Stimulated activated CD4-positive, alpha-beta T cell treated with anti-CD3 and anti-CD28 coated beads, Interleukin-4, amount 100 ng/mL, for 4 hours (primary cell): ENCODE results near the gene ADAM23.

Source experiments
- DNase-seq, 2 experiments: peaks; one replicate each; pipeline ENCODE4 v3.0.0-alpha.2; 2020

Gene ADAM23

DNA sequence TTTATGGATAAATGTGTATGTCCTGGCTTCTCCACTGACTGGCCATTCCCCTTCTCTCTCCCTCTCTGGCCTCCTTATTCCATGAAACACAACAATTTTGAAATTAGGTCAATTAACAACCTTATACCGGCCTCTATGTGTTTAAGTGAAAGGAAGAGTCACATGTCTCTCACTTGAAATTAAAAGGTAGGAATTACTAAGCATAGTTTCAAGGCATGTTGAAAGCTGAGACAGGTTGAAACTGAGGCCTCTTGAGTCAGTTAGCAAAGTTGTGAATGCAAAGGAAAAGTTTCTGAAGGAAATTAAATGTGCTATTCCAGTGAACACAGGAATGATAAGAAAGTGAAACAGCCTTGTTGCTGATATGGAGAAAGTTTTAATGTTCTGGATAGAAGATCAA is 69.7 kb downstream of the ADAM23 start:
- DNase-seq, result no peak

DNA sequence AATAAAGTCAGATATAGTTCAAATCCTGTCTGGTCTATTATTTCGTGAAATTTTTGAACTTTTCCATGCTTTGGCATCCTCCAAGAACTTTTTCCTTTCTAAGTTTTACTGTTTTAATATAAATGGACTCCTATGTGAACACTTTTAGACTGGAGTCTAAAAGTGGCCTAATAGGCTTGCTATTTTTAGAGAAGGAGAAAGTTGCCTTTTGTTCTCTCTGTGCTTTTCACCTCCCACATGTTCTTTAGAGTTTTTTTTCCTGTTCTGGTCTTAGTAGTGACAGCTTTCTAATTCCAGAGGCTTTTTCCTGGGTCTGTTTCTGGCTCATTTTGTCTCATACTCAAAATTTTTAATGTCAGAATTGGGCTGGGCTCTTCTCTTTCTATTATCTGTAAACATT is 72.2 kb downstream of the ADAM23 start:
- DNase-seq, result no peak

- no peak for DNase-seq
Measured at GRCh38 chr2:206518997-206519396, 75.7 kb downstream of the ADAM23 start.

DNA sequence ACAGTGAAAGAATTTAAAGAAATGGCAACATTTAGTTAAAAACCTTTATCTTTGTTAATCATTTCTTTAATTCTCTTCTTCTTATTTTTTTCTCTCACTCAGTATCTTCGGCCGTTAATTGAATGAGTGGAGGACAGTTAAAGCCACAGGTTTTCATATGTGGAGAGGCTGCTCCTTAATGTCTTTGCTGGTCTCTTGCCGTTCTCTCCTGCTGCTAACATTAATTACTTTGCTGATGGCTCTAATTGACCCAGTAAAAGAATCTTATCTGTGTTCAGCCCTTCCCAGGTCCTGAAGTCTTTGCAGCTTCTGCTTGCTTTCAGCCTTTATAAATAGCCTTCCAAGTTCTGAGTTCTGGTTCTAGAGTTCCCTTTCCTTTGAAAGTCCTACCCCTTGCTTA is 77.1 kb downstream of the ADAM23 start:
- no peak for DNase-seq

GRCh38 chr2:206521115-206521514 is 77.8 kb downstream of the ADAM23 start:
- no peak for DNase-seq

GRCh38 chr2:206521612-206522011 is 78.3 kb downstream of the ADAM23 start:
- DNase-seq, result no peak

GRCh38 chr2:206526416-206526815 is 83.1 kb downstream of the ADAM23 start:
- no peak for DNase-seq

DNA sequence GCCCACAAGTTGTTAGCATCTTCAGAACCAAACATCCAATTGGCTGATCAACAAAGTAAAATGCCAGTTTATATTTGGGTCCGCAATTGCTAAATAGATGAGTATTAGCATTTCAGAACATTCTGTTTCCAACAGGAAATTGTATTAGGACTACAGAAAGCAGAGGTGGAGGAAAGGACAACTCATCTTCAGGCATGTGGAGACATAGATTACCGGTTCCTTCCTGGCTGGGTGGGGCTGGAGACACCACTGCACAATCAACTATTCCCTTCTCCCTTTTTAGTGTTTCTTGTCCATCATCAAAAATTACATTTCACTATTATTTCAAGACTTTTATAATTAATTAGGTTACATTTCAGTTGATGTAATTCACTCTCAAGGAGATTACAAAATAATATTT is 83.8 kb downstream of the ADAM23 start:
- DNase-seq, result no peak

- no peak for DNase-seq
Measured at GRCh38 chr2:206530727-206531126, 87.4 kb downstream of the ADAM23 start.

DNA sequence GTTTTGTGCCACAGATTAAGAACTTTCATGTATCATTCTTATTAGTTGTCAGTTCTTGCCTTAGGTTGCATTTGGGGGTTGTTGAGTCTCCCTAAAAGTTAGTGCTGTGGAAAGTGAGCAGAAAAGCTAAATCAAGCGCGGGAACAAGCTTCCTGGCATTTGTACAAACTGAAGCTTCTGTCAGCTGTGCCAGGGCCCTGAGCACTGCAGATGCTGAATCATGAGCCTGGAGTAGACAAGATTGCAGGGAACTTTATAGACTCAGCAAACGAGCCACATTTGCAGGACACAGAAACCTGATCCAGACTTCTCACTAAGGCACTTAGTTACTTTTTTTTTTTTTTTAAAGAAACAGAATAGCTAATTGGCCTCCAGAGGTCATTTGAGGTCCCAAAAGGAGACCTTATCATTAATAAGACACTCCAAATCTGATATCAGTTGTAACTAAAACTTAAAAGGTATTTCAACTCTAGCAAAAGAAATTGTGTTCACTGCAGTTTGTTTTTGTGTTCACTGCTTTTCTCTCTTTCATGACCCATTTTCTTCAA is 88.7 kb downstream of the ADAM23 start:
- no peak for DNase-seq

GRCh38 chr2:206533977-206534376 is 90.6 kb downstream of the ADAM23 start:
- DNase-seq, result no peak

DNA sequence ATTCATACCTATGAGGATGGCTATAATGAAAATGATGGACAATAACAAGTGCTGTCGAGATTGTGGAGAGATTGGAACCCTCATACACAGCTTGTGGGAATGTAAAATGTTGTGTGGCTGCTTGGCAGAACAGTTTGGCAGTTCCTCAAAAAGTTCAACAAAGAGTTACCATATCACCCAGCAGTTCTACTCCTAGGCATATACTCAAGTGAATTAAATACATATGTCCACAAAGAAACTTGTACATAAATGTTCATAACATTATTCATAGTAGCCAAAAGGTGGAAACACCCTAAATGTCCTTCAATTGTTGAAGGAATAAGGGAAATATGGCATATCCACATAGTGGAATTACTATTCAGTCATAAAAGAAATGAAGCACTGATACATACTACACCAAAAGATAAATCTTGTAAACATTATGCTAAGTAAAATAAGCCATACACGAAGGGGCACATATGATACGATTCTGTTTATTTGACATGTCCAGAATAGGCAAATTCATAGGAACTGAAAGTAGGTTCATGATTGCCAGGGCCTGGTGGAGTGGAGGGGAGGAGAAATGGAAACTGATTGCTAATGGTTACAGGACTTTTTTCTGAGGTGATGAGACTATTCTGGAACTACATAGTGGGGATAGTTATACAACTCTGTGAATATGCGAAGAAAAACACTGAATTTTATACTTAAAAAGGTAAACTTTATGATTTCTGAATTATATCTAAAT is 92.1 kb downstream of the ADAM23 start:
- no peak for DNase-seq

DNA sequence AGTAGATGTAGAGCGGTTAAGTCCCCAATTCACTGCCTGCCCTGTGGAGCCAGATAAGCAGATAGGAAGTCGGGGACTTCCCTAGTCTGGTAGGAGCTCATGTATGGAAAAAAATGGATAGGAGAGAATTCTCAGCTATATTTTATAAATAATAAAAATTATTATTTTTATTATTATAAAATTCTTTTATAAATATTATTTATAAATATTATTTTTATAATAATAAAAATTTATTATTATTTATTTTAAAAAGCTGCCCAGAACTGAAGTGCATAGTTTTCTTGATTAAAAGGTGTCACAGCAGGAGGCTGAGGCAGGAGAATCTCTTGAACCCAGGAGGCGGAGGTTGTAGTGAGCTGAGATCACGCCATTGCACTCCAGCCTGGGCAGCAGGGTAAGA is 97.4 kb downstream of the ADAM23 start:
- no peak for DNase-seq

DNA sequence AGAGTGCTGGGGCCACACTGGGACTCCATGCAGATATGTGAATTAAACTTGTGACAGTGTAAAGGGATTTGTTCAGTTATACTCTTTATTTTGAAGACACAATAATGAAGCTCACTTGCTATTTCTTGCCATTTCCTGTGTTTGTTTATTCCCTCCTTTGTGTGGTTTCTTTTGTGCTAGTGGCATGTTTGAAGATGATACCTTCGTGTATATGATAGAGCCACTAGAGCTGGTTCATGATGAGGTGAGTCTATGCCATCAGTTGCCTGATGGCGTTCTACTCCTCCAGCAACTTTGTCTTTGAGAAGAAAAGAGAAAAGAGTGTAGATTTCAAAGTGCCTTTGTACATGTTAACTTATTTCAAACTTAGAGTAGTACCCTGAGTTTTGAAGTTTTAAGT is 99.7 kb downstream of the ADAM23 start:
- no peak for DNase-seq

DNA sequence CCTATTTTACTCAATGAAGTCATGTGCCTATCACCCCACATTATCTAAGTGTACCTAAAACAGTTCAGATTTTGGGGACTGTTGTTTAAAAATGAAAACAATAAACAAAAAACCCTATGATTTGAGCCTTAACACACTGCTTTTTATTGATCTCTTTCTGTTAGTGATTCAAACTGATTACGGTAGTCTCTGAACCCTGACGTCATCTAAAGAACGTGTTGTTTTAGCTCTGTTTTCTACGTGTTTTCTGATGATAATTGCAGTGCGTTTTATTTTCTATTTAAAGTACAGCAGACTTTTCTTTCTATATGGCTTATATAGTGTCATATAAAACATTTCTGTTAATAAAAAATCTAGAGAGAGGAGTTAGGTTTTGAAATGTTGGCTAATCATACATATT is 105.1 kb downstream of the ADAM23 start:
- no peak for DNase-seq

DNA sequence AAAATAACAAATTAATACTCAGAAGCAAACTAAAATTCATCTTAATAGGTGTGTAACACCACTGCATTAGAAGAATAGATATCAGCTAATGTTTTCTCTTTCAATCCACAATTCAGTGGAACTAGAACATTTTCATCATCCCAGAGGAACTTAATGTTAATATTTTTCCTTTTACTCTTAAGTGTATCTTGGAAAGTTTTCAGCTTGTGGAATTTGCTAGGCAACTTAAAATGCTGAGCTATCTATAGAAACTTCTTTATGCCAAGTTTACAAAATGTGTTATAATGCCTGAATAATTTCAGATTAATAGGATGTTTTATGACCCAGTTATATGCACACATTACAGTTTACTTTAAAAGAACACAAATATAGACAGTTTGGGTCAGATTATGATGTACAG is 112.4 kb downstream of the ADAM23 start:
- no peak for DNase-seq

GRCh38 chr2:206556357-206556949 is 113.1 kb downstream of the ADAM23 start:
- DNase-seq, result no peak

GRCh38 chr2:206557321-206557720 is 114.0 kb downstream of the ADAM23 start:
- DNase-seq, result no peak

- DNase-seq, result no peak
Measured at GRCh38 chr2:206558492-206558891, 115.2 kb downstream of the ADAM23 start.

DNA sequence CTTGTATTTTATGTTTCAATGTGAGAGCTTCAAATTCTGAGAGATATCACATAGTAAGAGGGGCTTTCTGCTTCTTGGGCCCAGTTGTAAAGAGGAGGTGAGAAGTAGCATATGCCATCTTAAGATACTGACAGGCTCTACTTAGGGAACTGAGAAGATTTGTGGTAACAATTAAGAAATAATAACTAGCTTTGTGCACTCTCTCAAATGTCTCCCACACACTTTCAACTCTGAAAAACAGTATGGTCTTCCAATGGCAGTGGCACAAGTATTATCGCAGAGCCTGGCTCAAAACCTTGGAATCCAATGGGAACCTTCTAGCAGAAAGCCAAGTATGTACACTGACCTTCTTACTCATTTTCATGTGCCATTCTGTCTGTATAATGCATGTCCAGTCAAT is 118.6 kb downstream of the ADAM23 start:
- no peak for DNase-seq

GRCh38 chr2:206562375-206562774 is 119.0 kb downstream of the ADAM23 start:
- DNase-seq, result no peak

DNA sequence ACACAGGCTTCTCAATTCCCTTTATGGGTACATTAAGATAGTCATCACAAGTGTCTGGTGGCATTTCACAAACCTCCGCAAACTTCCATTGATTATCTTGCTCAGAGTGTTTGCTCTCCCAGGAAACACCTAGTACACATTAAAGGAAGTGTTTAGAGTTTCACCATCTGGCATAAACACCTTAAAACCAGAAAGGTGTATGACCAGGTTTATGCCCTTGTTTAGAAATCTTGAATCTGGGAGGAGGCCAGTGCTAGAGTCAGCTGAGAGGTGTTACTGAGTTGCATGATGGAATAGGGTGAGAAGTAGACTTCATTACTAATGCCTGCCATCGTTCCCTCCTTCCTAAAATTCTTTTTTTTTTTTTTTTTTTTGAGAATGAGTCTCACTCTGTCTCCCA is 120.0 kb downstream of the ADAM23 start:
- no peak for DNase-seq

- no peak for DNase-seq
Measured at GRCh38 chr2:206565666-206566065, 122.3 kb downstream of the ADAM23 start.

DNA sequence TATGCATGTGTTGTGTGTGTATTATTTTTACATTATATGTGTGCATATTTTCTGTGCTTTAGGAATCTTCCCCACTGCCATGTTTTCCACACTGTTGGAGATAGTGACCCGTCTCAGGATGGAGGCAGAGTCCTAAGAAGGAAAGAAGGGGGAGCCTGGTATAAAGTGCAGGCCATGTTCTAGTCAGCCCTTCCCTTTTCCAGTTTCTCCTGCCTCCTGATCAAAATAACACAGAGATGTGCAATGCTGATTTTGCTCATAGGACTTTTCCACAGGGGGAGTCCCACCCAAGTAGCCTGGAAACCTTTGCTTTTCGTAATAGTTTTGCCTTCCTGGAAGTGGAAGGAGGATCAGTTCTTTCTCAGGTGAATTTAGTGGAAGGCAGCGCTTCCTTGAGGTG is 126.1 kb downstream of the ADAM23 start:
- no peak for DNase-seq

GRCh38 chr2:206570199-206570598 is 126.9 kb downstream of the ADAM23 start:
- DNase-seq, result no peak
